Stimulated activated naive B cell treated with anti-CD40 and anti-IgM and Interleukin-4, amounts not matched to agents 10 μg/mL and 1 μg/mL and 100 μg/mL, for 72 hours (primary cell): ENCODE results near the gene EVPL.

Experiments used
- ATAC-seq, 2 donors: fragments of 150-1000 bp; cut with Tn5 transposase; replicated peaks; 2 replicates each; pipeline ENCODE4 v1.10.0; 2021; ENCODE audit warnings: moderate library complexity in 1 of 2
- DNase-seq: peaks from one replicate; pipeline ENCODE4 v3.0.0; 2021
- H3K27ac Mint-ChIP-seq: one replicate; pipeline ENCODE4 v1.8.0; 2022; ENCODE audit warnings: mild to moderate bottlenecking, mixed read lengths
- H3K27me3 Mint-ChIP-seq, 2 donors: one replicate each; pipeline ENCODE4 v1.8.0; 2022; ENCODE audit warnings: mixed read lengths in 2 of 2
- H3K36me3 Mint-ChIP-seq, 2 donors: one replicate each; pipeline ENCODE4 v1.8.0; 2022; ENCODE audit warnings: mixed read lengths in 2 of 2, mild to moderate bottlenecking in 1 of 2
- H3K4me1 Mint-ChIP-seq, 2 donors: one replicate each; pipeline ENCODE4 v1.8.0; 2022; ENCODE audit warnings: mixed read lengths in 2 of 2, mild to moderate bottlenecking in 1 of 2
- H3K4me3 Mint-ChIP-seq, 2 donors: one replicate each; pipeline ENCODE4 v1.8.0; 2022; ENCODE audit warnings: mild to moderate bottlenecking in 2 of 2, mixed read lengths in 2 of 2, moderate library complexity in 1 of 2
- H3K9me3 Mint-ChIP-seq, 2 donors: one replicate each; pipeline ENCODE4 v1.8.0; 2022; ENCODE audit warnings: mixed read lengths in 2 of 2, mild to moderate bottlenecking in 1 of 2

Gene EVPL

GRCh38 chr17:76005263-76006149 is 21.6 kb downstream of the EVPL start:
- Mint-ChIP-seq H3K9me3 (no peaks in the 10 kb centered on the region), H3K27ac (peak overlapping the region; percentile 21), H3K4me1 (peaks cover 2 to 8% of the 10 kb centered on the region in 2 donors), H3K27me3 (no peaks in the 10 kb centered on the region), H3K4me3 (no peak overlapping the region), H3K36me3 (peaks cover 9 to 16% of the 10 kb centered on the region in 2 donors)
- peak; percentile 79 to 83 for ATAC-seq
- DNase-seq: peak; percentile 64

- Mint-ChIP-seq H3K36me3 (peaks cover 9 to 18% of the 10 kb centered on the region in 2 donors), H3K4me3 (no peak overlapping the region), H3K4me1 (peaks cover 2 to 8% of the 10 kb centered on the region in 2 donors), H3K27ac (no peak overlapping the region), H3K27me3 (no peaks in the 10 kb centered on the region), H3K9me3 (no peaks in the 10 kb centered on the region)
- no peak for DNase-seq
- ATAC-seq: no peak
These were observed 22.3 kb downstream of the EVPL start for GRCh38 chr17:76004750-76005262.

- H3K27ac Mint-ChIP-seq: no peak overlapping the region
- H3K4me1 Mint-ChIP-seq: peaks cover 2 to 8% of the 10 kb centered on the region in 2 donors
These were observed 23.2 kb downstream of the EVPL start for GRCh38 chr17:76003915-76004314.

GRCh38 chr17:76002100-76002499 is 25.0 kb downstream of the EVPL start:
- Mint-ChIP-seq H3K9me3 (no peaks in the 10 kb centered on the region), H3K4me1 (peaks cover 9 to 20% of the 10 kb centered on the region in 2 donors), H3K27me3 (no peaks in the 10 kb centered on the region), H3K27ac (peak overlapping the region; percentile 42), H3K36me3 (peaks cover 9 to 21% of the 10 kb centered on the region in 2 donors), H3K4me3 (no peak overlapping the region)
- DNase-seq: no peak
- no peak for ATAC-seq

More at GRCh38 chr17:76003915-76004314, 23.2 kb downstream of the EVPL start:
- Mint-ChIP-seq H3K27me3 (no peaks in the 10 kb centered on the region), H3K4me3 (no peak overlapping the region), H3K36me3 (peaks cover 9 to 20% of the 10 kb centered on the region in 2 donors), H3K9me3 (no peaks in the 10 kb centered on the region)
- ATAC-seq: no peak
- DNase-seq: no peak

GRCh38 chr17:76000755-76001521 is 26.2 kb downstream of the EVPL start, which contains the start of gene CDK3:
CDK3 (plus strand) TSS chr17:76000855; CDS start chr17:76001426, 571 bp downstream.
- ATAC-seq: no peak
- Mint-ChIP-seq H3K27me3 (no peaks in the 10 kb centered on the region), H3K4me3 (no peak within 1 kb of the TSS), H3K27ac (peak within 1 kb of the TSS; percentile 51), H3K4me1 (peaks cover 16 to 27% of the 10 kb centered on the region in 2 donors), H3K36me3 (peaks cover 7 to 22% of the 10 kb centered on the region in 2 donors), H3K9me3 (no peaks in the 10 kb centered on the region)
- no peak for DNase-seq

GRCh38 chr17:76000016-76000754 is 26.9 kb downstream of the EVPL start:
- DNase-seq (peak; percentile 24), ATAC-seq (peak; percentile 74 to 75)
- Mint-ChIP-seq H3K4me1 (peaks cover 15 to 20% of the 10 kb centered on the region in 2 donors), H3K36me3 (peaks cover 9 to 15% of the 10 kb centered on the region in 2 donors), H3K27ac (no peak overlapping the region), H3K4me3 (no peak overlapping the region), H3K27me3 (no peaks in the 10 kb centered on the region), H3K9me3 (no peaks in the 10 kb centered on the region)

GRCh38 chr17:75998327-75998795 is 28.7 kb downstream of the EVPL start:
- Mint-ChIP-seq H3K4me3 (no peak overlapping the region), H3K4me1 (peaks cover 14 to 19% of the 10 kb centered on the region in 2 donors), H3K9me3 (no peaks in the 10 kb centered on the region), H3K27ac (no peak overlapping the region), H3K27me3 (no peaks in the 10 kb centered on the region), H3K36me3 (peaks cover 13 to 15% of the 10 kb centered on the region in 2 donors)
- ATAC-seq (no peak), DNase-seq (no peak)

- Mint-ChIP-seq H3K27ac (peak overlapping the region; percentile 84), H3K9me3 (no peaks in the 10 kb centered on the region), H3K4me1 (peaks cover 16 to 23% of the 10 kb centered on the region in 2 donors), H3K4me3 (peak overlapping the region; percentile 55 to 72), H3K36me3 (peaks cover 15 to 17% of the 10 kb centered on the region in 2 donors), H3K27me3 (no peaks in the 10 kb centered on the region)
- peak; percentile 66 to 78 for ATAC-seq
- peak; percentile 23 for DNase-seq
These were observed 30.2 kb downstream of the EVPL start for GRCh38 chr17:75996665-75997590.

- peaks cover 16 to 17% of the 10 kb centered on the region in 2 donors for H3K36me3 Mint-ChIP-seq
- H3K4me3 Mint-ChIP-seq: no peak overlapping the region
- H3K27me3 Mint-ChIP-seq: no peaks in the 10 kb centered on the region
- H3K27ac Mint-ChIP-seq: no peak overlapping the region
- ATAC-seq: no peak
- no peak for DNase-seq
- peaks cover 19 to 31% of the 10 kb centered on the region in 2 donors for H3K4me1 Mint-ChIP-seq
- H3K9me3 Mint-ChIP-seq: no peaks in the 10 kb centered on the region
These were observed 31.7 kb downstream of the EVPL start for GRCh38 chr17:75995385-75995925.

- no peak for ATAC-seq
- Mint-ChIP-seq H3K27ac (no peak overlapping the region), H3K9me3 (no peaks in the 10 kb centered on the region)
These were observed 32.2 kb downstream of the EVPL start for GRCh38 chr17:75994802-75995370.

GRCh38 chr17:75991396-75991795 is 35.7 kb downstream of the EVPL start:
- Mint-ChIP-seq H3K4me1 (peaks cover 5 to 12% of the 10 kb centered on the region in 2 donors), H3K4me3 (no peak overlapping the region), H3K36me3 (peaks cover 16 to 23% of the 10 kb centered on the region in 2 donors), H3K9me3 (no peaks in the 10 kb centered on the region), H3K27ac (no peak overlapping the region), H3K27me3 (no peaks in the 10 kb centered on the region)
- ATAC-seq: no peak
- DNase-seq: no peak

More at GRCh38 chr17:75994802-75995370, 32.2 kb downstream of the EVPL start:
- DNase-seq: no peak
- Mint-ChIP-seq H3K27me3 (no peaks in the 10 kb centered on the region), H3K4me3 (no peak overlapping the region), H3K4me1 (peaks cover 19 to 31% of the 10 kb centered on the region in 2 donors), H3K36me3 (peaks cover 16% of the 10 kb centered on the region in 2 donors)

- Mint-ChIP-seq H3K27ac (no peak overlapping the region), H3K4me3 (no peak overlapping the region), H3K27me3 (no peaks in the 10 kb centered on the region), H3K36me3 (peaks cover 11 to 12% of the 10 kb centered on the region in 2 donors), H3K4me1 (peaks cover 3 to 9% of the 10 kb centered on the region in 2 donors), H3K9me3 (no peaks in the 10 kb centered on the region)
- ATAC-seq (no peak), DNase-seq (no peak)
These were observed 40.1 kb downstream of the EVPL start for GRCh38 chr17:75987041-75987440.
